Activated naive CD4-positive, alpha-beta T cell treated with anti-CD3 and anti-CD28 coated beads, Interleukin-2, amount 50 U/mL, for 16 hours (primary cell): ENCODE data around the gene RRAS2.

Experiments
- DNase-seq: peaks from one replicate; pipeline ENCODE4 v3.0.0-alpha.2; 2020

The RRAS2 gene

DNA sequence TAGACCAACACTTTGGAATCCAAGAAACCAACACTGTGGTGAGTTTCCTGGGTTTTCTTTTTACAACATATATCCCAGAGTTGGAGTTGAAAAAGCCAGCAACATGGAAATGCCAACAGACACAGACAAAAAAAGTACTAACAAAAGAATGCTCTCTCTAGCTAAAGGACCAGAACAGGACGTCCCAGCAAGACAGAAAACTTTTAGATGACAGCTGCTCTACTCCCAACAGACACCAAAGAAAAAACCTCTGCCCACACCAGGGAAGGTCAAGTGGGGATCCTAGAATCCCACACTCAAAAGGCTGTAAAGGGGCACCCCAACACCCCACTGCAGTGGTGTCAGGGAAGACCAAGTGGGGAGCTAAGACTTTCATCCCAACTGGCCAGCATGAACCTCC, 23.3 kb downstream of the RRAS2 start:
- no peak for DNase-seq

DNA sequence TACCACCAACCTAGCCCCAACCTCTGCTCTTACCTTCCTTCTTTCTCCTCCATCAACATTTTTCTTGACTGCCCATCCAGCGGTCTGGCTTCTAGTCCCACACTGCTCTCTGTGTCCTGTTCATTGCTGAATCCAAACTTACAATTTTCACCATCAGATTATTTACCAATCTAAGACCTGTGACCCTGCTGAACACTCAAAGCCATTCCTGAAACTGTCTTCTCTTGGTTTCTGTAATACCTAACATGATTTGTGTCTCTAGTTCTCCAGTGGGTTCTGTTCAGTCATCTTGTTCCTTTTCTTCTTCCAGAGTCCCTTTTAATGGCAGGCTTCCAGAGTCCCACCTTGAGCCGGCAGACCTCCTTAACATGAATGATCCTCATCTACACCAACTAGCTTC, 24.1 kb downstream of the RRAS2 start:
- DNase-seq, result no peak

DNA sequence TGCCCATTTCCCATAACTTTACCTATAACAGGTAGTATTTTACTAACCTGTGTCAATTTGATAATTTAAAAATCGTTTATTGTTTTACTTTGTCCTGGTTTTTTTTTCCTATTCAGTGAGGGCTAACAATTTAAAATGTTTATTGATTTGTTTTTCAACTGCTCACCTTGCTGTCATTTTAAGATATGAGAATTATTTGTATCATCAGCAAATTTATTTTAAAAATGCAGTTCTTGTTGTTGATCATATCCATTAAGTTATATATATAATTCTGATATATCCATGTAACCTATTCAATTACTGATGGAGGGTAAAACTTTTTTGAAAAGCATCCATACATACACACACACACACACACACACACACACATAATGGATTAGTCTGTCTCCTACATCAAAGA, 24.8 kb downstream of the RRAS2 start:
- no peak for DNase-seq

DNA sequence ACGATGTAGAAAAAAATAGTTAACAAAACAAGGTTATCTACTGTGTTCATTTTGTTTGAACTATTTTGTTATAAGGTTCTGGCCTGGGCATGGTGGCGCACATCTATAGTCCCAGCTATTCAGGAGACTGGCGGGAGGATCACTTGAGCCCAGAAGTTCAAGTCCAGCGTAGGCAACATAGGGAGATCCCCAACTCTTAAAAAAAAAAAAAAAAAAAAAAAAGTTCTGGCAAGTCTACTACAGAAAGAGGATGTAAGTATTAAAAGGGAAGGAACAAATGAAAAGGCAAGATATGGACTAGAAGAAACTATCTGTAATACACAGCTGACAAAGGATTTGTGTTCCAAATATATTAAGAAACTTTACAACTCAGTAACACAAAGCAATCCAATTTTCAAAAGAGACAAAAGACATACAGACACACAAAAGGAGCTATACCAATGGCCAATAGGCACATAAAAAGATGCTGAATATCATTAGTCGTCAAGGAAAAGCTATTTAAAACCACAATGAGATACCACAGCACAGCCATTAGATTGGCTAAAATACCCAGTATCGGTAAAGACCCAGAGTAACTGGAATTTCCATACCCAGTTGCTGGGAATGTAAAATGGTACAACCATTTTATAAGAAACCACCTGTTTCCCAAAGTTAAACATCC, 27.4 kb downstream of the RRAS2 start:
- DNase-seq, result no peak

DNA sequence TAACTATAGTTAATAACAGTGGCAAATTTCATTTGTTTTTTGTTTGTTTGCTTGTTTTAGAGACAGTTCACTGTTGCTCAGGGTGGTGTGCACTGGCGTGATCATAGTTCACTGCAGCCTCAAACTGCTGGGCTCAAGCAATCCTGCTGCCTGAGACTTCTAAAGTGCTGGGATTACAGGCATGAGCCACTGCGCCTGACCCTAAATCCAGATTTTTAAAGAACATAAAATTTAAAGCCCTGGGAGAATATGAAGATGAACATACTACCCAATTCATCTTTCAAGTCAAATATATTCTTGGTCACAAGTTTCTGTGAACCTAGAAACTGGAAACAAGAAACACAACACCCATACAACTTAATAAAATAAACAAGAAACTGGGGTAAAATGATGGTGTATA, 28.1 kb downstream of the RRAS2 start:
- DNase-seq, result no peak

DNA sequence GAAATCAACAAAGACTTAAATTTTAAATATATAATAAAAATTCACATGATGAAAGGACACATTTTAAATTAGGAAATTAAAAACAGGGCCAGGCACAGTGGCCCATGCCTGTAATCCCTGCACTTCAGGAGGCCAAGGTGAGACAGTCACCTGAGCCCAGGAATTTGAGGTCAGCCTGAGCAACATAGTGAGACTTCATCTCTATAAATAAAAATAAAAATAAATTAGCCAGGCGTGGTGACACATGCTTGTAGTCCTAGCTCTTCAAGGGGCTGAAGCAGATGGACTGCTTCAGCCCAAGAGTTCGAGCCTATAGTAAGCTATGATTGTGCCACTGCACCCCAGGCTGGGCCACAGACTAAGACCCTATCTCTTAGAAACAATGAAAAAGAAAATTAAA, 29.3 kb downstream of the RRAS2 start:
- DNase-seq, result no peak

DNA sequence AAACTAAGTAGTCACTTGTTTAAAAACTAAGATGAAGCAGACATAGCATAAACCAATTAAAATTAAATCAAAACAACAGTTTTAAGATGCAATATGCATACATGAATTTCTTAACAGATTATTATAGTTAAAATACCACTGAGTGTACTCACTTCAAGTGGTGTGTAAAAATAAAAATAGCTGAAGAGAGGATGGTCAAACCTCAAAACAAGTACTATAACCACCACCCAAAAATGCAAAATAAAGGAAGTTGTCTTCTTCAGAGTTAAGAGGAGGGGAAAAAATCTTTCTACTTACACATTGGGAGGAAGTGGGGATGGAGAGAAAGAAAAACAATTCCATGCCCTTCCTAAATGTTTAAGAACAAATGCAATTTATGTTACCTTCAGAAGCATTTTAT, 31.9 kb downstream of the RRAS2 start:
- no peak for DNase-seq

DNA sequence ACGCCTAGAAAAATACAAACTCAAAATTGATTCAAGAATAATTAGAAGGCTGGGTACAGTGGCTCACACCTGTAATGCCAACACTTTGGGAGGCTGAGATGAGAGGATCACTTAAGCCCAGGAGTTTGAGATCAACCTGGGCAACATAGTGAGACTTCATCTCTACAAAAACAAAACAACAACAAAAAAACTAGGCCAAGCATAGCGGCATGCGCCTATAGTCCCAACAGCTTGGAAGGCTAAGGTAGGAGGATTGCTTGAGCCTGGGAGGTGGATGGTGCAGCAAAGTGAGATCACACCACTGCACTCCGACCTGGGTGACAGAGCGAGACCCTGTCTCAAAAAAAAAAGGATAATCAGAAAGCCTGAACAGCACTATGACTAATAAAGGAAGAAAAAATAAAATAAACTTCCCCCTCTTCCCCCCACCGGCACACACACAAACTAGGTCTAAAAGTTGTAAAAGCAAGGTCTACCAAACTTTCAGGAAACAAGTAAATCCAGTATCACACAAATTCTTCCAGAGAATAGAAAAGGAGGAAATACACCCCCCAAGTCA, 35.8 kb downstream of the RRAS2 start:
- DNase-seq, result no peak

DNA sequence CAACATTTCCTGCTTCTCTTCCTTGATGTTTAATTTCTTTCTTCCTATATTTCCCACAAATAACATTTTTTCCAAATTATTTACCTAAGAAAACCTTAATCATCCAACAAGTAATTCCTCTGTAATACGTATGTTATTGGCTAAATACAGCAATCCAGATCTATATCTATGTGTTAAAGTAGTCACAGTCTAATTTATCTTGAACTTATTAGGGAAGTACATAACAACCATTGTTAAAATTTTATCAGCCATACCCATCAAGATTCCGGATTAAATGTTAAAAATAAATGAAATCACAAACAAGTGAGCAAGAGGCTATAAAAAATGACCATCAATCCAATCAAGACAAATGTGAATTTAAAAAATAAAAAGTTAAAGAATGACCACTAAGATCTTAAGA, 36.5 kb downstream of the RRAS2 start:
- DNase-seq, result no peak

DNA sequence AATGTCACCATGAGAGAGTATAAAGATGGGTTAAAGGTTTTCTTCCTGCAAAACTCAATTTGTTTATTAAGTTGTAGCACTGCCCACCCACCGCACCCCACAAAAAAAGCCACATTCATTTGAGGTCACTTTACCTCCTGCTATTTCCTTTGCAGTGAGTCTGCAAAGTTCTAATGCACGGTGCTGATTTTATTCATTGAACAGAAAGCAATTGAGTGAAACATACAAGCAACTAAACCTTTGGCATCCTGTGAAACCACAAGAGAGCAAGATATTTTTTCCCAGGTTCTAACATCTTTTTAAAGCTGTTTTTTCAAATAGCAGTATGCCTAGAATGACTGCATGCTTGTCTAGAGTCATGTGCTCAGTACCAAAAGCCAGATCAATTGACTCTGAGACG, 39.0 kb downstream of the RRAS2 start:
- DNase-seq, result no peak

DNA sequence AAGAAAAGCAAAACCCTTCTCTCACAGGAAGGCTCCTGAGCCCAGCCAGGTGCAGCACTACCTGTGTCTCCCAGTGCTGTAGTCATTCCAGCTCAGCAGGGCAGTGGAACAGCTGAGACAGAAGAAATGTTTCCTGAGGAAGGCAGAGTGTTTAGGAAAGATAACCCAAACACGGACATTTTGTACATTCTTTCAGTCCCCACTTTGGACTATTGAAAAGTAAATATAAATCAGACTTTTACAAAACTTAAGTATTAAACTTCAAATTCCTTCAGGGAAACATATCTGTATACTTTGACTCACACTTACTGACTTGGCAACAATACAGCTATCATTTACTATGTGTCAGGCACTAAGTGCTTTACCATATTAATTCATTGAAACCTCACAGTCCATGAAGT, 40.4 kb downstream of the RRAS2 start:
- DNase-seq, result no peak

DNA sequence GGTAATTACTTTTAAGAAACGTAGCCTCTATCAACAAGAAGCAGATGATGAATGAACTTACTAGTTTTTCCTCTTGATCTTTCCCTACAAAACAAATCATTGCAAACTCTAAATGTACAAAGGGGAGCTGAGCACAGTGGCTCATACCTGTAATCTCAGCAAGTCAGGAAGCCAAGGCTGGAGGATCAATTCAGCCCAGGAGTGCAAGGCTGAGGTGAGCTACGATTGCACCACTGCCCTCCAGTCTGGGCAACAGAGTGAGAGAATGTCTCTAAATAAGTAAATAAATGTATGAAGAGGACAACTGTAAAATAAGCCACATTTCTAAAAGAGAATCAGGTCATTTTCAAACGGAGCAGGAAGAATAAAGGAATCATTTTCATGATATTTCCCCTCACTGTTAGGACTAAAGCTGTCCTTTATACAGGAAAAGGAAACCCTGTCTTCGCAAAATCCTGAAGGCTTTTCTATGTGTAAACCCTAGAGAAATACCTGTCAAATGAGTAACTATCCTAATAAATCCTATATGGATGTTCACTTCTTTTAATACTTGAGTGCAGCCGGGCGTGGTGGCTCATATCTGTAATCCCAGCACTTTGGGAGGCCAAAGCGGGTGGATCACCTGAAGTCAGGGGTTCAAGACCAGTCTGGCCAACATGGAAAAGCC, 41.2 kb downstream of the RRAS2 start:
- DNase-seq, result no peak

DNA sequence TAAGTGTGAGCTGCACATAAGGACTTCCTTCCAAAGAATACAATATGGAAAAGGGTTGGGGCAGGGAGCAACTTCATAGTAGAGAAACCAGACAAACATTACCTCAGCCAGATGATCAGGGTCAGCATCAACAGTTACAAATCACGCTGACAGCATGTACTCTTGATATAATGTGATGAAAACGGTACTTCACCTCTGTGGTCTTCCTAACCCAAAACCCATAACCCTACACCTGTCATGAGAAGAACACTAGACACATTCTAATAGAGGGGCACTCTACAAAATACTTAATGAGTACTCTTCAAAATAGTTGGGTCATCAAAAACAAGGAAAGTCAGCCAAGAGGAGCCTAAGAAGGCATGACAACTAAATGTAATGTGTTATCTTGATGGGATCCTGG, 43.9 kb downstream of the RRAS2 start:
- no peak for DNase-seq

DNA sequence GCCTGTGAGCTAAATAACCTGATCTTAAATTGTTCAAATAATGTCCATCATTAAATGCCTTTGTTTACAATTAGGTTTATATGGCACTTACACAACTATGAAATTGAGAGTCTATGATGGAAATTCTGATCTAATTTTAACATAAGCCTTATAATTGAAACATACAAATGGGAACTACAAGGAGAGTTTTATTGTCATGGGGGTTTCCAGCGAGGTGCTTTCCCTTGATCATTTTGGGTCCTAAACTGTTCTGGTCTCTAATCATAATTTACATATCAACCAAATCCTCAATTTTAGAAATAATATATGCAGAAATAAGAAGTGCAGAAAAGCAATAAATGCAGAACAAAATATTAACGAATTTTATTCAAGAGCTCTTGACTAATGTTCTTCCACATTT, 44.9 kb downstream of the RRAS2 start:
- peak; percentile 12 for DNase-seq

DNA sequence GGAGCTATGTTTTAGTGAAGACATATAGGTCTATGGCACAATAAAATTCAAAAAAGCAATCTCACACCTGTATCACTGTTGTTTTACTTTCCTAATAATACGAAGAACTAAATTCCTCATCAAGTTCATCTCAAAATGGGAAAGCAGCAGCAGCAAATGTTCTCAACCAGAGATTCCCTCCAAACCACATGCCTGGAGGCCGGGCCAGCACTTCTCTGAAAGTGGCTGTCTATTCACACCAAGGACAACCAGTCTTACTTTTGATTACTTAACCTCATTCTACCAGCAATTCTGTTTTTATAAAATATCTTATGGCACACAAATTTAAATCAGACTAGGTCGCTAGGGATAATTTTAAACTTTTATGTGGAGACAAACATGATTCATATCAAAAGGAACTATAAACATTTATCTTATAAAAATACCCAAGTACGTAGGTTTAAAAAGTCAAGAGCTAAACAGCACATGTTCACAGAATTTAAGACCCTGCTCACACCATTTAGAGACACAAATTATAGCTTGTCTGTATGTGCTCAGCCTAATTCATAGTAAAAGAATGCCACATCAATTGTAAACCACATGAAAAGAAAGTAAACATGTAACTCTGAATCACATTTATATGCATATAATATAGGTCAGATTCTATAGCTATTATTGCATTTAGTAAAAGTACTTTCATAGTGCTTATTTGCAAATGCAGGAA, 46.1 kb downstream of the RRAS2 start:
- no peak for DNase-seq

DNA sequence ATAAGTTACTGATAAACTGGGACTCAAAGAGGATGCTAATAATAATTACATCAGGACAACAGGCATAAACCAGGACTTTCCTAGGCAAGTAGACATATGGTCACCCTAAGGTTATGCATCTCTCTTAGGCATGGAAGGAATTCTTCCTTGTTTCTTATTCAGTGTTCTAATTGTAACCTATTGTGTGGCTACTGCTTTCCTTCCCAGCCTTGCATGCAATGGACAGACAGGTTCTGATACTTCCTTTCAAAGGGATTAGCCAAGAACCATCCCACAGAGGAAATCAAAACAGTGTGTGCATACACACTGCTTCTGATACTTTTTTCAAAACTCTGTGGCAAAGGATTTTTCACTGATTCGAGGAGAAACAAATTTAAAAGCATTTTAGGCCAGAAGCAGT, 48.3 kb downstream of the RRAS2 start:
- DNase-seq, result no peak

DNA sequence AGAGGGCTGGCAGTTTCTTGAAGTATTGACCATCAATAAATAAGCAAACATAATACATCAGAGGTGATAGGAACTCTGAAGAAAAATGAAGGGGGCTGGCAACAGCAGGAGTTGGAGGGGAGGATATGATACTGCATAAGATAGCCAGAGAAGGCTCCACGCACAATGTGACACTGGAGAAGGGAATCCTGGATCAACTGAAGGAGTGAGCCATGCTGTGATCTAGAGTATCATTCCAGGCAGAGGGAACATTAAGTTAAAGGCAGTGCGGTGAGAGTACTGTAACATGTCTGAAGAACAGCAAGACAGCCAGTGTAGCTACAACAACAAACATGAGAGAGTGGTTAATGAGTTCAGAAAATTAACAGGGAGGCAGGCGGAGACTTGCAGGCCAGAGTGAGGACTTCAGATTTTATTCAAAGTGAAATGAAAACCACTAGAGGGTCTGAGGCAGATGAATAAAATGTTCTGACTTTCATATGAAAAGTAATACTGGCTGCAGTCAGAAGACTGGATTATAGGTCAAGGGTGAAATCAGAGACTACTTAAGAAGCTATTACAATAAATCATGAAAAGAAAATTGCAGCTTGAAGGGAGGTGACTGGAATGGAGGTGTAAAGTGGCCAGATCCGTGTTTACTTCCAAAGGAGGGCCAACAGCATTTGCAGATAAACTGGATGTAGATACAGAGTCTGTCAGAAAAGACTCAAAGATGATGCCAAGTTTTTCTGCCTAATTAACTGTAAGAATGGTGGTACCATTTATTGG, 49.4 kb downstream of the RRAS2 start:
- no peak for DNase-seq

DNA sequence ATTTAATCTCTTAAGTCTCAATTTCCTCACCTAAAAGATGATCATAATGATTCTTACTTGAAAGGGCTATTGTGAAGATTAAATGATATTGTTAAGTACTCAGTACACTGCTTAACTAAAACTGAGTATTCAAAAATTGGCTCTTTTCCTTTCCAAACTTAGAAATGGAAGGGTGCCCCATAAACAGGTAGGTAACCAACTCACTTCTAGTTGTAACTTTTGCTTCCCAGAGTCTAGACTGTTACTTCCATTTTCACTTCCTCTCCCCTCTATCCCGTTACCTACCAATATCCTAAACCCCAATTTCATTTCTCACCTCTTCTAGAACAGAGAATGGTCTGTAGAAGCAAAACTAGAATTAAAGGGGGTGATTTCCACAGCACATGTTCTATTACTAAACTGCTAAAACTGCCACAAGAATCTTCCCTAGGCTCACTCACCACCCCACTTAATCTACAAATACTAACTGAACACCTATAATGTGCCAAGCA, 50.0 kb downstream of the RRAS2 start:
- DNase-seq, result no peak

DNA sequence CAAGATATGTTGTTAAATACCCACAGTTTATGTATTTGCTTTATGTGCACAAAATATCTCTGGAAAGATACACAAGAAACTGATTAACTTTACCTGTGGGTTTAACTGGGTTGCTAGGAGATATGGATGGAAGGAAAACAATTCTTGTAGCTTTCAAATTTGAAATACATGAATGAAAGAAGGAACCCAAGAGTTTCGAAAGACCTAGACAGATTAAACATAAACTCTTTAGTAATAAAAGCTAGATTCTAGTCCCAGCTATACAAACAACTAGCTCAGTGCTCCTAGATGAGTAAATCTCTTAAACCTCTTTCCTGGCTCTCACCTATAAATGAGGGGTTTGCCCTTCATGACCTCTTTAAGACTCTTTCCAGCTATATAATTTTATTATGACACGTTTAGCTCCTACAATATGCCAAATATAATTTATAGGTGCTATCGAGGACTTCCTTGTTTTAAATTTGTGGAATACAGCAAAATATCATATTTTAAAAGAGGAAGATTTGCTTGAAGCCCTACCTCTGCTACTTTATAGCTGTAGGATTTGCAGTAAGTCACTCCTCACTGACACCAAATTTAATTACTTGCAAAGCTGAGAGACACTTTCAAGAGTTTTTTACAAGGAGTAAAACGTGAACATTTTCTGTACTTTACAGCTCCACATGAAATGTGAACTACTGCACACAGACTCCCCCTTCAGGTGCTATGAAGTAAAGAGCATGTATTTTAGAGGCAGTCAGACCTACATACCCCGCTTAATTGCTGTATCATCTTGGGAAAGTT, 50.7 kb downstream of the RRAS2 start:
- no peak for DNase-seq

DNA sequence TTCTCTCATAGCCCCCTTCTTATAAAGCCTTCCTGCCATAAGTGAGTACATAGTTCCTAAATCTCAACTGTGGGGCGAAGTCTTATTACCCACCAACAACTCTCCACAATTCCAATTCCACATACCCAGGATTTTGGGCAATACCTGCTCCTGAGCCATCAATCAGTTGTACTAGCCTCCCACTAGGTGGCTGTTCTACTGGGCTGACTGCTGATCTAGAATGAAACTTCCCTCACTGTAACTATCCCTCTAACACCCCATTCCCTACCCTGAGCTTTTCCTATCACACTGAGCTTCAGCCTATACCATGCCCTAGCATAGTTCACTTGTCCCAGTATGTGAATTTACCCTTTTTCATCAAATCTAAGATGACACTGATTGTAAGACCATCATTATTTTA, 52.5 kb downstream of the RRAS2 start:
- no peak for DNase-seq

DNA sequence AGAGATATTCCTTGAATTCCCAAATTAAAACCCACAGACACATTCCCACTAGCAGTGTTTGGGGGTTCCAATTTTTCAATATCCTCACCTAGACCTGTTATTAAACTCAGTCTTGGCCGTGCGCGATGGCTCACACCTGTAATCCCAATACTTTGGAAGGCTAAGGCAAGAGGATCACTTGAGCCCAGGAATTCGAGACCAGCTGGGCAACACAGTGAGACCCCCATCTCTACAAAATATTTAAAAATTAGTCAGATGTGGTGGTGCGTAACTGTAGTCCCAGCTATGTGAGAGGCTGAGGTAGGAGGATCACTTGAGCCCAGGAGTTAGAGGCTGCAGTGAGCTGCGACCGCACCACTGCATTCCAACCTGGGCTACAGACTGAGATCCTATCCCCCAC, 53.3 kb downstream of the RRAS2 start:
- DNase-seq, result no peak

DNA sequence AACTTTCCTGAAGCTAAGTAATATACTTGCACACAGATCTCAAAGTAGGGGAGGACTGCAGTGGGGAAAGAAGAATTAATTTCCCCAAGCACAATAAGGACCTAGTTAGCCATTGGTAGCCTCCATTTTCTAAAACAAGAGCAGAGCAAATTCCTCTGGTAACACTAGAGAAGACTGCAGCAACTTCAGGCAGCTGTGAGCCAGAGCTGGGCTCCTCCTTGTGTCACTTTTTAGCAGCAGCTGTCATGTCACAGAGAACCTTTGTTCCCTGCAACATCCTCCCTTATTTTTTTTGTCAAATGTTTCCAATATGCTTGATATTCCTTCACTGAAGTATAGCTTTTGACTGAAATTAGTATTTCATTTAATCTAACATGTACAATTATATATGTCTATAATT, 54.4 kb downstream of the RRAS2 start:
- DNase-seq, result no peak
